Measurements from ENCODE around the gene MTERF4.

MTERF4 gene

DNA sequence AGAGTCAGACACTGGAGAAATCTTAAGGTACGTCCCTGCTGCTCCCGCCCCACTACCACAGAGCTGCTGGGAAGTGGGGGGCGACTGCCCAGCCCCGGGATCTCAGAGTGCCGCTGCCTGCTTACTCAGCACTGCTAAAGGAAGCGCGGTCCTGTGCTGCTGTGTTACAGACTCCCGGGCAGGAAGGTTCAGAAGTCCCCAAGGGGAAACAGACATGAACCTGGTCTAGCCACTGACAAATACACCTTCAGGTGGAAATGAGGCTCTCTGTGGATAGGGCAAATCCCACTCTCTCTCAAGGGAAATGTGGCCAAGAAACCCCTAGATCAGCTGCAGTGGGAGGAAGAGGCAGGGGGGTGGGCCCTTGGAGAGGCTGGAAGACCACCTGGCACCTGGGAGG, 13.7 kb downstream of the MTERF4 start:
- DNase-seq = no peak

DNA sequence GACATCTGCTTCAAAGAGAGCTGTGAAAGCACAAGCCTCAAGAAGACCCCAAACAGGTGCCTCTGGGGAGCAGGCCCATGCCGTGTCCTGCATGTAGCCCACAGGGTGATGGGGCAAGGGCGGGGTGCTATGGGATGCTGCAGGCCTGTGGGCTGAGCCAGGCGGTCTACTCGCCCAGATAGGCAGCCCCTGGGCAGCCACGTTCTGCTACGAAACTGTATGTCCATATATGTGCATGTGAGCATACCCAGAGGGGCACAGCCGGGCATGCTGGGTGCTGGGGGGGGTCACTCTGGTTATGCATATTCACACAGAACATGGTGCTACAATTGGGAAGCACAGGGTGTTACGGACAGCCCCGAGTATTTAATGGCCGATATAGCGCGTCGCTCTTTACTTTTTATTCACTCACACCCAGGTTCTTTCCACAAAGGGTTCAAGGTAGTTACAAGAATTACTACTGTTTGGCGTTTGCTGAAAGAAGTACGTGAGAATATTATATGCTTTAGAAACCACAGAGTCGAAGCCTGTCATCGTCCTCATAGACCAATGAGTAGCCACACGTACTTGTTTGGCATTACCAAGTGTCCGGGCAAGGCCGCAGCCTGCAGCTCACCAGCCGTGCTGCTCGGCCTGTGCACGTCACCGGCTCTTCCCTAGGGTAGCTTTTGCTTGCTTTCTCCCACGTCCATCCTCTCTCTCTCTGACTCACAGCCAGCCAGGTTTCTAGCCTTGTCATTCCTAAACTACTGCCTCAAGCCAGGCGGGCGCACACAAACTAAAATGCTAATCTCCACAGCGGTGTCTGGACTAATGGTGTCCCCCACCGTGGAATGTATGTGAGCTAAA, 14.4 kb downstream of the MTERF4 start:
- no peak for DNase-seq

DNA sequence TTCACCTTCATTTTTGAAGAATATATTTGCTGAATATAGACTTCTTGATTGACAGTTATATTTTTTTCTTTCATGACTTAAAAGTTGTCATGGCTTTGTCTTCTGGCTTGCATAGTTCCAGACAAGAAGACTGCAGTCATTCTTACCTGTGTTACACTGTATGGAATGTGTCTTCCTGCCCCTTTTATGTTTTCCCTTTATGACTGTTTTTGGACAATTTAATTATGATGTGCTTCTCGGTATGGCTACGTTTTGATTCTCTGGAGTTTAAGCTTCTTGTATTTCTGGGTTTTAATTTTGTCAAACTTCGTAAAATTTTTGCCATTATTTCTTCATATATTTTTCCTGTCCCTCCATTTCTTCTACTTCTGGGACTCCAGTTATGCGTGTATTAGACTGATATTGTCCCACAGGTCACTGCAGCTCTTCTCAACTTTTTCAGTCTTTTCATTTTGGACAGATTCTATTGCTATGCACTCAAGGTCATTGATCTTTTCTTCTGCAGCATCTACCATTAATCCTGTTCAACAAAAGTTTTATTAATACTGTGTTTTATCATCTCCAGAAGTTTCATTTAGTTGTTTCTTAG, 17.1 kb downstream of the MTERF4 start:
- no peak for DNase-seq

DNA sequence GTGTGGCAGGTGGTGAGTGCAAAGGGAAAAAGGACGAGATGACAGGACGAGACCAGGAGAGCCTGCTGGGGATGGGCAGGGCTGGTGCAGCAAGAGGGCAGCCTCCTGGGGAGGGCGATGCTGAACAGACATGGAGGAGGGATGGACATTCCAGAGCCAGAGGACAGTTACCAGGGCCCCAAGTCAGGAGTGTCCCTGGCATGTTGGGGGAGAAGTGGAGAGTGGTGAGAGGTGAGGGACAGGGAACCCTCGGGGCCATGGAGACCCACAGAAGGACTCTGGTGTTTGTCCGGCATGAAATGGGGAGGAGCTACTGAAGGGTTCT, 19.0 kb downstream of the MTERF4 start:
- no peak for DNase-seq

DNA sequence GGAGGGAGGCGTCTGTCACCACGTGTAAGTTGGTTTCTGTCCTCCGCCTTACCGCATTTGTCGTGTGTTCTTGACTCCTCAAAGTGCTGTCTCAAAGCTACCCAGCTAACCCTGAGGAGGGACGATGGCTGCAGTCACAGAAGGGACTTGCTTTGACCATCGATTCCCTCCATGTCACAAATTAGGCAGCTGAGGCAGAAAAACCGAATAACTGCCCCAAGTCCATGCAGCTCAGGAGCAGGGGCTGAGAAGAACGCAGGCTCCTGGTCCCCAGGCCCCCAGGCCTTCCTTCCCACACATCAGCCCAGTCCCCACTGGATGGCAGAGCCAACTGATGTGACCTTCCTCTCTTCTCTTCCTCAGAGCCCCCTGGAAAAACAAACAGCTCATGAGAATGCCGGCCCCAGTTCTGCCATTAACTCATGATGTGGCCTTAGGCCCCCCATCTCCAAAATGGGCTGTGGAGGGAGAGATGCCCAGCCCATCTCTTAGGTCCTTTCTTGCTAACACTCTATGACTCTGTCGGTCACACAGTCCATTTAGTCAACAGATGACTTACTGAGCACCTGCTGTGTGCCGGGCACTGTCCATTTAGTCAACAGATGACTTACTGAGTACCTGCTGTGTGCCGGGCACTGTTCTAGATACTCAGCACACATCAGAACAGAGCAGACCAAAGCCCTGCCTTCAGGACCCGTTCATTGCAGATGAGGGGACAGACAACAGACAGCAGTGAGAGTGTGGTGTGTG, 19.6 kb downstream of the MTERF4 start:
- no peak for DNase-seq

DNA sequence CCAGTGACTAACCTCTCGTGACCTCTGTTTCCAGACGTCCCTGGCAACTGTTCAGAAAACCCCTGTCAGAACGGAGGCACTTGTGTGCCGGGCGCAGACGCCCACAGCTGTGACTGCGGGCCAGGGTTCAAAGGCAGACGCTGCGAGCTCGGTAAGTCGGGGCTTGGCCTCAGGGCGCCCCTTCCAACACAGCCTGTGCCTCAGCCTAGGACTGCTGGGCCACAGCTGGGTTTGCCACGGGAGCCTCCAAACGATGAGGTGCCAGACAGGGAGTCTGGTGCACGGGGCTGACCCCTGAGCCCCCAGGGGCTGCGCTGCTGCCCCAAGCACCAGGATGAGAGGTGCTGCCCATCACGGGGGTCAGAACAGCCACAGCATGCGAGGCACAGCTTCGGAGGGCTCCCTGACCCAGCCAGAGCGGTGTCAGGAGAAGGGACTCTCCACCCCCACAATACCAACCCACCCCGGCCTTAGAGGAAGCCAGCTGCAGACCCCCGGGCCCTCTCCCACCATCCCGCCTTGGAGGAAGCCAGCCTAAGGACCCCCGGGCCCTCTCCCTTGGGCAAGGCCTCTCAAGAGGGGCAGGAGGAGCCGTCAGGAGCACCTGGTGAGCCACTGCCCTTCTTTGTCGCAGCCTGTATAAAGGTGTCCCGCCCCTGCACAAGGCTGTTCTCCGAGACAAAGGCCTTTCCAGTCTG, 20.3 kb downstream of the MTERF4 start:
- DNase-seq = no peak

DNA sequence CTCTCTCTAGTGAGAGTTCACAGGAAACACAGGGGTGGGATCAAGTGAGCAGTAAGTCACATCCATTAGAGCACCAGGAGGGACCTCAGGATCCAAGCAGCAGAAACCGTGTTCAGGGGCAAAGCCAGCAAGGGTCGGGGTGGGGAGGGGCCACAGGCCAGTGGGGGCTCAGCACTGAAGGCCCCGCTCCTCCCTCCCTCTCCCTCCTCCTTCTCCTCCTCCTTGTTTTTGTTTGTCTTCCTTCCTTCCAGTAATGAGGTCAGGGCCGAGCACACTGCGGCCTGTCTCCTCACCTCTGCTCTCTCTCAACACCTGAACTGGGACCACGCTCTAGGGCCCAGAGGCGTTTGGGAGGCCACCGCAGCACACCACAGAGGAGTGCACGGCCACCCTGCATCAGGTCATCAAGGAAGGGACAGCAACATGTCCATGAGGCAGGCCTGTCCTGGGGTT, 20.9 kb downstream of the MTERF4 start:
- DNase-seq = no peak

DNA sequence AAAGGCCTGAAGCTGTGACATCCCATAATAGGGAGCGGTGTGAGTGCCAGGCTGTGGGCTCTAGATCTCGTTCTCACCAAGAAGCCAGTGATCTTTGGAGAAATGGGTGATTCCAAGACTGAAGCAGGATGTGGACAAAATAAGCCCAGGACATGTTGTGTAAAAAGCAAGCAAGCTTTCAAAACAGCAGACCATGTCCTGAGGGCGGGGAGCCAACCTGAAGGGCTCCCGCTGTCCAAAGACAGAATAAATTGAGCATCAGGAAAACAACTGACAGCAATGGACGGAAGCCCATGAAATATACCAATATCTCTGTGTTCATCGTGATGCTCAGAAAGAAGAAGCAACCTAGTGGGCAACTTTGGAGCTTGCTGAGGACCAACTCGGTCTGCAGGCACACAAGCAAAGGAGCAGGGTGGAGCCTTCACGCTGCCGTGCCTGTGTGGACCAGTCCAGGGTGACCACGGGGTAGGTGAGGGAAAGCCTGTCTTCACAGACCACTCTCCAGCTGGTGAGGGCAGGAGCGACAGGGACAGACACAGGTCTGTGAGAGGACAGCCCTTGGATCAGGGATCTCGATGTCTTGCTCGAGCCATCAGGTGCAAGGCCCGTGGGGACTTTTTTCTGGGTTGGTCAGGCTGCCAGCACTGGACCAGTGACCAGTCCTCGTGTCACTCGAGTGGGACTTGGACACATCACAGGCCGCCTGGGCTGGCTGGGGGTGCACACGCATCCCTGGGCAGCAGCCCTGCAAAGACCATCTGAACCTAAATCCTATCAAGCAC, 21.5 kb downstream of the MTERF4 start:
- DNase-seq = no peak

DNA sequence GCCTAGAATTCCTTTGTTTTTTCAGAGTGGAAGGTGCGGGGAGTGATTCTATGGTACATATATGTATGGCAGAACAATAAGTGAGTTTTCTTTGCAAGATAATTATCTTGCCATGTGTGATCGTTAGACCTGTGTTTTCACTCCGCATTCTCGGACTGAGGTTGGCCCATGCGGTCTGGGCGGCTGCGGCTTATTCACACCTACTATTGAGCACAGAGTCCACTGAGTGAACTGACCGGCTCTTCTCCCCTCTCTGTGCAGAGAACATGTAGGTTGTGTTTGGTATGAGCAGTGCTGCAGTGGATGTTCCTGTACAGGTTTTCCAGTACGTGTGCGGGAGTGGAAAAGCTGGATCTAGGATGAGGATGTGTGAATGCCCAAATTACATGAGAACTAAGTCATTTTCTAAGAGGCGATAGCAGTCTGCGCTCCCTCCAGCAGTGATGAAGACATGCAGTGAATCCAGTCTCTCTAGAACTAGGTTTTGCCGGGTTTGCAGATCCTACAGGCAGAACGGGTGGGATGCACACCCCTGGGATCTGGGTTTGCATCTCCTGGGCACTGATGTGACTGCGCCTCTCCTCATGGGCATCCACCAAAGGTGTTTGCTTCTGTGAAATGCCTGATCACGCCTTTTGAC, 27.1 kb downstream of the MTERF4 start:
- DNase-seq = no peak

DNA sequence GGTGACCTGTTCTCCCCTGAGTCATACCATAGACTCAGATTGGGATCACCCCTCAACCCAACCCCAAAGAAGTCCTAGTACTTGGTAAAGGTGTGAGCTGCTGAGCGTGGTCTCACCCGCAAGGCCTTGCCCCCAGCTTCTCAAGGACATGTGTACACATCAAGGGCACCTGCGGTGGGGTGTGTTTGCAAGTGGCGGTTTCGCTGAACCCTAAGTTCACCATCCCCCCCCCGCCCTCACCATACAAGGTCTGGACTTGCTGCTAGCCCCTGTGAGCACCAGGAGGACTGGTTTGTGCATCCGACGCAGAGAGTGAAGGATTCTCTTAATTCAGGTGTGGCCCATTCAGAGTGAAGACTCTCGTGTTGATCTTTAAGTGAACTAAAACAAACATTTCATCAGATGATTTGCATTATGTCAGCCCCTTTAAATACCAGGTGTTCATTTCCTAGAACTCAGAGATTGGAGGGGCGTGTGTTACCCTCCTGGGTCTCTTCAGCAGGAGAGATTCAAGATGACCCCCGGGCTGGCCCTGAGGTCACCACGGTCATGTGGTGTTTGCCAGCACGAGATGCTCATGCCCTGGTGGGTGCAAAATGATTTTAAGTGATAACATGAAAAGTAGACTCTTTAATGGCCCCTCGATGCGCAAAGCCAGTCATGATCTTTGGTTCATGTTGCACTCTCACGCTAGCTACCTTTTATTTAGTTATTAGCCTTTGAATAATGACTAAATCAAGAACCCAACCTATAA, 27.8 kb downstream of the MTERF4 start:
- no peak for DNase-seq

DNA sequence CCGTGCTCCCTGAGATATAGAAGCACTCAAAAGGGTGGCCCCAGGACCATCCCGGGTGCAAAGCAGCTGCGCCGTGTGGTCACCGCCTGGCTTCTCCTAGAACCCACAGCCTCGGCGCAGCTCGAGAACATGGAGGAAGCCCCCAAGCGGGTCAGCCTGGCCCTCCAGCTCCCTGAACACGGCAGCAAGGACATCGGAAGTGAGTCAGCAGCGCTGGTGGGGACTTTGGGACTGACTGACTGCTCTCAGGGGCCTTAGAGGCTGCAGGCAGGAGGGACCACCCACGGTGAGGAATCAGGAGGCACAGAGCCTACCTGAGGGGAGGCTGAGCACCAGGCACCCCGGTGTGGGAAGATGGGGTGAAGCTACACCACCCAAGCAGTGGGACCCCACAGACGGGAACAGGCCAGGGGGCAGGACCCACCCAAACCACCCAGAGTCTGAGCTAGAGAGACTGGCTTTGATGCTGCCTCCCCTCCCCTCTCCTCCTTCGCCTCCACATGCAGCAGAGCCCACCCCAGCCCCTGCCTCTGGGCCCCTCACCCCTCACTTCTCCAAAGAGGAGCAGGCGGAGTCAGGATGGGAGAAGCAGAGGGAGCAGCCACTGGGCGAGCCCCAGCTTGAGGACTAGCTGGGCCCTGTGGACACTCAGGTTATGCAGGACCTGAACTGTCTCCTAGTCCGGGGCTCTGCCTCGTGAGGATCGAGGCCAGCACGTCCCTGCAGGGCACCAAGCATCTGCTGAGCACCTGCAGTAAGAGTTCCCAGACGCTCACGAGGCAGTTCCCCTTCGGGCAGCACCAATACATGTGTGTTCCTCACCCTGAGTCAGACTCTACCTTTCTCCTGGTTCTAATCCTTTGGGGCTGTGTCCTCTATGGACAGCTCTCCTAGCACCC, 28.7 kb downstream of the MTERF4 start:
- DNase-seq = no peak

DNA sequence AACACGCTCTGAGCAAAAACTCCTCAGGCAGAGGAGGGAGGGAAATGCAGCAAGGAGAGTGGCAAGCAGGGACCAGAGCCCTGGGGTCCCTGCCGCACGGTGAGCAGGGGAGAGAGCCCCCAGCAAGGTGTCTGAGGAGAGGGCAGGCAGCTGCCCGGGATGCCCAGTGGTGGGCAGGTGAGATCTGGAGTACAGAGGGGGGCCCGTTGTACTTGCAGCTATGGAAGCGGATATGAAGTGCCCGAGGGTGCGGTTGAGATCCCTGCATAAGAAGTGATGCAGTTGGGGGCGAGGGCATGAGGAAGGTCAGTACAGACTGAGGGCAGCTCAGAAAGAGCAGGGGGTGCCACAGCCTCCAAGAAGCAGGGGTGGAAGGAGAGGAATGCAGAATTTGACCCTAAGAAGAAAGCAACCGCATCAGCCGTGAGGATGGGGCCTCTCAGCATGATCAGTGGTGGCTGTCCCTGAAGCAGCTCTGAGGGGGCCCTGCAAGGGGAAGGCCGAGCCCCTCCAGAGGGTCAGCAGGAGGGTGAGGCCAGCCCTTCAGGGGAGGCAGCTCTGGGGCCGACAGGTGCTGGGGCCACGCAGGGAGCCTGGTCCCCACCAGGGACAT, 29.4 kb downstream of the MTERF4 start:
- no peak for DNase-seq

DNA sequence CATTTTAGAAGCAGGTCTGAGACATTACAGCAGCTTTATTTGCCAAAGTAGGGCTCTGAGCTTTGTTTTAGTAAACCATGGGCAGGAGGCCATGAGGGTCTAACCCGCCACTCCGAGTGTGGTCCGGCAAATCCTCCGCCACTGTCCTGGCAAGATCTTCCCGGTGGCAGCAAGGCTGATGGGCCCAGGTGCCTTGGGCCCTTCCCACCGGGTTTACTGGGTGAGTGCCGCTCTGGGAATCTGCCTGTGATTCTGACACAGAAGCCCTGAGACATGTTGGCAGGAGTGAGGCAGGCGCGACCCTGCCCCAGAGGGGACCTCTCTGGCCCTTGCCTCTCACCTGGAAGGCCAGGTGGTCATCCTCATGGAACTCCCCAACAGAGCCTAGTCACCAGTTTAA, 29.9 kb downstream of the MTERF4 start:
- no peak for DNase-seq

DNA sequence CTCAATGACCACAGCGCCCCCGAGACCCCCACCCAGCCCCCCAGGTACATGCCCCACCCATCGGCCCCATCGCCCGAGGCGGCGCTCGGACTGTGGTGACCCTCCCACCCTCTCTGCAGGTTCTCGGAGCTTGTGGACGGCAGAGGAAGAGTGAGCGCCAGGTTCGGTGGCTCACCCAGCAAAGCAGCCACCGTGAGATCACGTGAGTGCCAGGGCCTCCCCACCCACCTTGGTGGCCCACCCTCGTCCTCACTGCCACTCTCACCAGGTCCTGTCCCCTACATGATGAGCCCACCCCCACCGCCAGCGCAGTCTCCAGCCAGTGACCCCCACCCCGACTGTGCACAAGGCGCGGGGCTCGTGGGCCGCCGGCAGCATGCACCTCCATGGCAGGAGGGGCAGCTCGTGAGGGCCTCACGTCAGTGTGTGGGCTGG, 30.4 kb downstream of the MTERF4 start:
- DNase-seq = no peak

DNA sequence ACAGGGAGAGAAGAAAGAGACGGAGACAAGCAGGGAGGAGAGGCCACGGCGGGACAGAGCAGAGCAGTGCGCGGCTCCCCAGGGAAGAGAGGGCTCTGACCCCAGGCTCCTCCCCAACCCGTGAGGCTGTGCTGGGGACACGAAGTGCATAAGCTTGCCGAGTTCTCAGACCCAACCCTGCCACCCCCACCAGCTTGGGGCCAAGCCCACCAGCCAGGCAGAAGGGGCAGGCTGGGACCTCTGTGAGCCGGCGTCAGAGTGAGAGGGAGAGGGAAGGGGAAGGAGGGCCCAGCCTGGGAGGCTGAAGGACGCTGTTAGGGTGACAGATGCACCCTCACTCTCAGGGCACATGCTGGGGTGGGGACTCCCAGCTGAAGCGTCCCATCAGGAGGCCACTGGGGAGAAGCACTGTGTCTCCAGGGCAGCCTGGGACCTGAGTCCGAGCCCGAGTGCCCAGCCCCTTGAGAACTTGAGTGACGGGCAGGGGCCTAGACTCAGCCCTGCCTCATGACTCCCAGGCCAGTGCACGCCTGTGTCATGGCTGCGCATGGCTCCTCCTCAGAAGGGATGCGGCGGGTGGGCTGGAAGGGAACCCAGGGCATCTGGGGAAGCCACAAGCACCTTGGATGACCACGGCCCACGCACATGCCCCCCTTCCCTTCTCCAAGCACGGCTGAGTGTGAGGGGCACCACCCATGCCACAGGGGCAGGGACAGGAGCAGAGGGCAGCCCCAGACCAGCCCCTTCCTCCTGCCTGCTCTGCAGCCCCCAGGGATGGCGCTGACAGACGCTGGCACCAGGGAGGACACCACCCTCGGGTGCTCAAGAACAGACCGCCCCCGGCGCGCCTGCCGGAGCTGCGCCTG, 31.0 kb downstream of the MTERF4 start:
- DNase-seq = no peak

DNA sequence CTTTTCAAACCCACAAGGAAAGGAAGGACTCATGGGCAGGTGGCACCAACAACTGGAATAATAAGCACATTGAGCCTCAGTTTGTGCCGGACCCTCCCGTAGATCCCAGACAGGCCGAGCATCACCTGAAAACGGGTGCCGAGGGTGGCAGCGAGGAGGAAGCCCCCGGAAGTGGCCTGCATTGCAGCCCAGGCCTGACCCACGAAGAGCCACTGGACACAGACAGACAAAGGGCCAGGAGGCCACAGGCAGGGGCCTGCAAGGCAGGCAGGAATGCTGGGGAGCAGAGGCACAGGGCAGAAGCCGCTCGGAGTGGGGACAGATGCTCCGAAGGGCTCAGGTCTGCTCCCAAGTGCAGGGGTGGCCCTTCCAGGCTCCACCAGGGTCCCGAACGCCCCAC, 31.7 kb downstream of the MTERF4 start:
- no peak for DNase-seq

DNA sequence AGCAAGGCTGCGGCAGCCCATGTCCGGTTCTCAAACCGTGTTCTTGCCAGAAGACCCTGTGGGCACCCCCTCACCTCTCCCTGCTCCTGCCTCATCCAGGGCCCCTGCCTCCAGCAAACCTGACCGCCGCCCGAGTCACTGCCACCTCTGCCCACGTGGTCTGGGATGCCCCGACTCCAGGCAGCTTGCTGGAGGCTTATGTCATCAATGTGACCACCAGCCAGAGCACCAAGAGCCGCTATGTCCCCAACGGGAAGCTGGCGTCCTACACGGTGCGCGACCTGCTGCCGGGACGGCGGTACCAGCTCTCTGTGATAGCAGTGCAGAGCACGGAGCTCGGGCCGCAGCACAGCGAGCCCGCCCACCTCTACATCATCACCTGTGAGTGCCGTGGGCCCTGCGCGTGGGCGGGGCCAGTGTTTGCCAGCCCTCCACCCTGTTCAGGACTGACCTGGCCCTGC, 32.2 kb downstream of the MTERF4 start:
- no peak for DNase-seq

Data from activated CD4-positive, alpha-beta T cell treated with anti-CD3 and anti-CD28 coated beads, Interleukin-2, amount 50 U/mL, for 1 hour (primary cell).